Measurements from ENCODE around the gene ANP32D. TPM values are rescaled to one million over a fixed set of nuclear protein-coding genes. Genes with fewer than 3 reads are reported as not detected.
"Not testable (repeated sequence)": the region's sequence is repeated elsewhere in the genome, so short reads cannot be mapped to it uniquely, and the experiment has no call there.

The ANP32D gene
- total RNA-seq, 1 experiment from 2014 or later: not detected

- not testable (repeated sequence) for DNase-seq (ENCODE audit: low spot score)
These were observed 34.5 kb downstream of the ANP32D start for GRCh38 chr12:48506836-48507235.

- DNase-seq (ENCODE audit: low spot score): no peak
These were observed 36.6 kb downstream of the ANP32D start for GRCh38 chr12:48508987-48509386.

- no peak for DNase-seq (ENCODE audit: low spot score)
These were observed 37.8 kb downstream of the ANP32D start for GRCh38 chr12:48510111-48510510.

- DNase-seq (ENCODE audit: low spot score): no peak
These were observed 40.5 kb downstream of the ANP32D start for GRCh38 chr12:48512855-48513254.

GRCh38 chr12:48514728-48515127, 42.4 kb downstream of the ANP32D start:
- no peak for DNase-seq (ENCODE audit: low spot score)

GRCh38 chr12:48520381-48520780, 48.0 kb downstream of the ANP32D start:
- not testable (repeated sequence) for DNase-seq (ENCODE audit: low spot score)

Other genes with a start within 250 kb of the ANP32D start
- 7.0 and 7.2 TPM in 2 replicates for gene ZNF641, start 121.6 kb upstream of the ANP32D start, total RNA-seq (2014; rRNA removed; shearing (Covaris generic))
- not detected in 2 replicates for gene C12orf54, start 9.9 kb downstream of the ANP32D start, total RNA-seq (2014; rRNA removed; shearing (Covaris generic))
- gene OR8S1, start 53.1 kb downstream of the ANP32D start, total RNA-seq (2014; rRNA removed; shearing (Covaris generic)): not detected in 2 replicates
- not detected in 2 replicates for gene LALBA, start 97.5 kb downstream of the ANP32D start, total RNA-seq (2014; rRNA removed; shearing (Covaris generic))
- gene KANSL2, start 209.7 kb downstream of the ANP32D start, total RNA-seq (2014; rRNA removed; shearing (Covaris generic)): 70.0 and 87.5 TPM in 2 replicates
- 25.7 and 26.9 TPM in 2 replicates for gene CCNT1, start 244.1 kb downstream of the ANP32D start, total RNA-seq (2014; rRNA removed; shearing (Covaris generic))